Measurements from ENCODE around the gene SHROOM2. TPM values are rescaled to one million over a fixed set of nuclear protein-coding genes. Genes with fewer than 3 reads are reported as not detected.

SHROOM2 gene
- total RNA-seq, 1 donor from 2014 or later, result 0.70 TPM

- ATAC-seq (ENCODE audit: poor library complexity) (no peak), DNase-seq (no peak)
- intact Hi-C loops (cut with DNase I), result no loop called here
Observed at GRCh38 chrX:9912351-9913145, 126.3 kb downstream of the SHROOM2 start.

DNA sequence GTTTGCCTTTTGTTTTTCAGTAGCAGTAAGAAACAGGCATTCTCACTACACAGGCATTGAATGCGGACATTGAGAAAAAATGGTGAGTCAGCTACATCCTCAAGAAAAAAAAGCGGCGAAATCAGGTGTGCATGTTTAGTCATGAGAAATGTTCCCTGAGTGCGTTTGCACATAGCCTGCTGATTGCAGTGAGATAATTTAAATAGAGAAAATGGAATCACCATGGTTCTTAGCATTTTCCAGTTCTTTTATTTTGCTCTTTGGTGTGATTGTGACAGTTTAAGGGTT lies 126.9 kb downstream of the SHROOM2 start:
- DNase-seq (no peak), ATAC-seq (ENCODE audit: poor library complexity) (no peak)
- intact Hi-C loops (cut with DNase I), result no loop called here

DNA sequence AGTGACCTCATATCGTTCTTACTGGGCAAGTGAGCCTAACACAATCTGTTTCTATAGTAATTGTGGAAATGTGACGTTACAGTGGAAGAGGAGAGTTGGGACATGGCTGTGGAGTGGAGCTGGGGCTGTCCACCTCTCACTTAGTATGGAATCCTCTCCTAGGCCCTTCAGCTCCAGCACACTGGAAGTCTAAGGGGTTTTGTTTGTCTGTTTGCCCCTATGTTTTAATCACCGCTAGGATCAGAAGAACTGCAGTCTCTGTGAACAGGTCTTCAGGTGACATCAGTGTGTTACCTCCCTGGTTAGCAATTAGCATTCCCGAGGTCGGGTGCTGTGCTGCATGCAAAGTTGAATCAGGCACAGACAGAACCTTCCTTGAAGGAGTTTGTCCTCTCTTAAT lies 131.6 kb downstream of the SHROOM2 start:
- no peak for DNase-seq
- no peak for ATAC-seq (ENCODE audit: poor library complexity)
- intact Hi-C loops (cut with DNase I), result no loop called here

- no peak for DNase-seq
- intact Hi-C loops (cut with DNase I), result no loop called here
Observed at GRCh38 chrX:9919632-9920172, 133.5 kb downstream of the SHROOM2 start.

GRCh38 chrX:9921407-9921806 lies 135.2 kb downstream of the SHROOM2 start:
- ATAC-seq (ENCODE audit: poor library complexity), result no peak
- no peak for DNase-seq
- intact Hi-C loops (cut with DNase I), result no loop called here

More at GRCh38 chrX:9919632-9920172, 133.5 kb downstream of the SHROOM2 start:
- ATAC-seq (ENCODE audit: poor library complexity), result no peak

GRCh38 chrX:9923357-9923756 lies 137.1 kb downstream of the SHROOM2 start:
- DNase-seq, result no peak
- intact Hi-C loops (cut with DNase I), result no loop called here
- no peak for ATAC-seq (ENCODE audit: poor library complexity)

GRCh38 chrX:9926002-9926401 lies 139.8 kb downstream of the SHROOM2 start:
- ATAC-seq (ENCODE audit: poor library complexity) (no peak), DNase-seq (no peak)
- intact Hi-C loops (cut with DNase I), result no loop called here

DNA sequence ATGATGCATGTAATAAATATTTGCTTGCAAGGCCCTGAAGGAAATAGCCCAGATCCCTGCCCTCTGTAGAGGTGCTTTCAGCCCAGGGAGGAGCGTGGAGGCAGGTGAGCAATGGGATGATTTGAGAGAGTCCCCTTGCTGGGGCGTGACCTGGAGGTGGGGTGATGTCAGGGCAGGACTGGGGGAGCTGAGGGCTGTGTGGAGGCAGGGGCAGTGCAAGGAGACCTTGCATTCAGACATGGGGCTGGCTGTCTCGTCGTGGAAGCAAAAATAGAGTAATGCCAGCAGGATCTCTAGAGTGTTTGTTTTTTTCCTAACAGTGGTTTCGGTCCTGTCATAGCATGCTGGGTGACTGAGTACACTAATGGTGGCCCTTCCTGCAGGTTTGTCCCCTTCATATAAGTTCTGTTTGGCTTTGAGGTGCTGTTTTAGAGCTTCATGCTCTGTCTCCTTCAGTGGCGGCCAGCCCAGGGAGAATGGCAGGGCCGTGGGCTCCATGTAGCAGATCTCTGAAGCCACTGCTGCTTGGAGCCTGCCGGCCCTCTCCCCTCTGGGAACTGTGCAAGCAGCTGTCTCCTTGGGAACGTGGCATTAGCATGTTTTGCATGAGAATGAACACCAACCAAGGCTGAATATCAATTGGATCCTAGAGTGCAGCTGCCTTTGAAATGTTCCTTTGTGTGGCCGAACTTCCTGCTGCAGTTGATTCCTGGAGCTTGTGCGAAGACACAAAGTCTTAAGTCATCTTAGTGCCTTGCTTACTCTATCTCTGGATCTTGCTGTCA lies 141.7 kb downstream of the SHROOM2 start:
- intact Hi-C loops (cut with DNase I), result no loop called here
- ATAC-seq (ENCODE audit: poor library complexity), result no peak
- no peak for DNase-seq

- no peak for ATAC-seq (ENCODE audit: poor library complexity)
- no peak for DNase-seq
- intact Hi-C loops (cut with DNase I), result no loop called here
Observed at GRCh38 chrX:9935436-9935835, 149.2 kb downstream of the SHROOM2 start.

DNA sequence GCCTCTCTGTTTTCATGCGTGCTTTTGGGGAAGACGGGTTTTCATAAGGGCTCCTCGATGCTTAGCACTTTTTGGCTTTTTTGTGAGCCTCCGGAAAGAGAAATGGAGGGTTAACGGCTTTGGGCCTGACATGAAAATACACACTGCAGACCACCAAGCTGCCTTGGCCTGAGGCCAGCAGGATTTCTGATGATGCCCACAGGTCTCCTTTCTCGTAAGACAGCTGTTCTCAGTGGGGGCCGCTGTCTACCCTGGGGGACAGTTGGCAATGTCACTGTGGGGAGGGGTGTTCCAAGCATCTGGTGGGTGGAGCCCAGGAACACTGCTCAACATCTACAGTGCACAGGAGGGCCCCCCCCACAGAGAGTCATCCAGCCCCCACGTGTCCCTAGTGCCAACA lies 151.5 kb downstream of the SHROOM2 start:
- DNase-seq (no peak), ATAC-seq (ENCODE audit: poor library complexity) (no peak)
- intact Hi-C loops (cut with DNase I), result no loop called here

DNA sequence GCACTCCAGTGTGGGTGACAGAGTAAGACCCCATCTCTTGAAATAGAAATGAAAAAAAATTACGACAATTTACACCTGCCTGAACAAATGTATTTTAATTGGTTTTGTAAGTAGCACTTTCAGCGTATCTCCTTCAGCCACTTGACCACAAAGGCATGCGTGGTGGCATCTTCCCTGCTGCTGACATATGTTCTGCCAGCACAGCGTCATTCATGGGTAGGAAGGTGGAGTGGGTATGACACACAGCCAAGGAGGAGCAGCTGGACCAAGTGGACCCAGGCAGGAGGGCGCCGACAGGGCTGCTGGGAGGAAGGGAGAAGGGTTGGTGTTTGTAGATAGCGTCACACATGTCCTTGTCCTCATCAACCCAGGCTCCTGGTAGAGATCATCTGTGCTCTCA lies 152.3 kb downstream of the SHROOM2 start:
- intact Hi-C loops (cut with DNase I), result no loop called here
- no peak for DNase-seq
- no peak for ATAC-seq (ENCODE audit: poor library complexity)

- DNase-seq (no peak), ATAC-seq (ENCODE audit: poor library complexity) (no peak)
- intact Hi-C loops (cut with DNase I), result no loop called here
Observed at GRCh38 chrX:9940421-9940820, 154.2 kb downstream of the SHROOM2 start.

DNA sequence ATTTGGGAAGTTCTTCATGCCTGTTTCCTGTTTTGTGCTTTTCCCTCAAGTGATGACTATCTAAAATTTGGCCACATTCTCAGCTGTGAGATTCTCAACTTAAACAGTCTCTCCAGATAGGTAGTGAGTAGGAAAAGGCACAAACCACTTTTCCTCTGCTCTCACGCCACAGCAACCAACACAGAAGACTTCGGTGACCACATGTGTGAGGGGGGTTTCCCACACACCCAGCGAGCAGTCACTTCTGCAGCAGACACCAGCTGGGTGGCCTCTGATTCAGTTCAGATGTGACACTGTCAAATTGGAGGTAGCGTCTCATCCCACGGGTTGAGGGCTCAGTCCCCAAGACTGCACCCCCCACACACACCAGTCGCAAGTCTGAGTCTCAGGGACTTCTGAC lies 155.9 kb downstream of the SHROOM2 start:
- intact Hi-C loops (cut with DNase I), result no loop called here
- DNase-seq, result no peak
- ATAC-seq (ENCODE audit: poor library complexity), result no peak

- no peak for DNase-seq
- intact Hi-C loops (cut with DNase I), result no loop called here
- no peak for ATAC-seq (ENCODE audit: poor library complexity)
Observed at GRCh38 chrX:9943420-9943819, 157.2 kb downstream of the SHROOM2 start.

DNA sequence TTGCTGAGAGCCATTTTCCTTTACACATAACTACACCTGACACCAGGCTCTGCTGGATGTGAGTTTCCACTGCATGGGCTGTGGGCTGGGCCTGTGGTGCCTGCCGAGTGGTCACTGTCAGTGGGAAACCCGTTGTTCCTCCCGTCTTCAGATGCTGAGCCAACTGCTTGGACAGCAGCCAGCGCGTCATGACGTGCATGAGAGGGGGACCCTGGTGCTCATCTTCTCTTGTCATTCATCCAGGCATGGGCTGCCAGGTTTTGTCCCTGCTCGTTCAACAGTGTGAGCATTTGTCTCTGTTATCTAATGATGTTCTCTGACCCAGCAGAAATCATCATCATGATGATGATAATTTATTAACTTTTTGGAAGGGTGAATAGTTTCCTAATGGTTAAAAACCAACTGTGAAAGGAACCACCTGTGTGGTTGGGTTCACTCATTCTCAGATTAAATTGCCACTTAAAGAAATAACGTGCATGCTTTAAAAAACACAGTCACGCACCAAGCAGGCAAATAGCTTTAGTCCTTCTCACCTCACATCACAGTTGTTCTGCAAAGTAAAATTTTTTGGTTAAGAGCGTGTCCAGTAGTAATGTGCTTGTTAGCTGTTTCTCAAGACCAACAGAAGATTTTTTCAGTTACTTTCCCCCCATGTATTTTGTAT lies 161.0 kb downstream of the SHROOM2 start:
- no peak for ATAC-seq (ENCODE audit: poor library complexity)
- no peak for DNase-seq
- intact Hi-C loops (cut with DNase I), result no loop called here

DNA sequence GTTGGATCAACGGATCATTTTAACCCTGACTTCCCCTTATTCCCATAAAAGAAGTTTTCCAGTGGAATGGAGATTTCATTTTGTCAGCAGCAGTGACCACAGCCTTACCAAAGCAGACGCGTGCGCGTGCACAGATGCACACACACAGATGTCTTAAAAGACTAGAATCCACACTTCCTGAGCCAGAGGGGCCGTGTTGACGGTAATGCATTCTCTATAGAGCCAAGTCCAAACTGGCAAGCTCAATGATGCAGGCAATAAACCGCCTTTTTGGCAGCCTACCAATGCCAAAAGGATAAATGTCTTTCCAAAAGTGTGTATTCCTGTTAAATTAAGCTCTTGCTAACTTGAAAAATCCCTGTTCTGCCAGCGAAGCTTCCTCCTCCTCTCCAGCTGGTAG lies 162.2 kb downstream of the SHROOM2 start:
- no peak for DNase-seq
- intact Hi-C loops (cut with DNase I), result no loop called here
- no peak for ATAC-seq (ENCODE audit: poor library complexity)

- DNase-seq (no peak), ATAC-seq (ENCODE audit: poor library complexity) (no peak)
Observed at GRCh38 chrX:9952300-9952699, 166.1 kb downstream of the SHROOM2 start.

GRCh38 chrX:9953396-9953795 lies 167.2 kb downstream of the SHROOM2 start:
- no peak for DNase-seq
- no peak for ATAC-seq (ENCODE audit: poor library complexity)
- intact Hi-C loops (cut with DNase I), result no loop called here

More at GRCh38 chrX:9952300-9952699, 166.1 kb downstream of the SHROOM2 start:
- intact Hi-C loops (cut with DNase I), result no loop called here

GRCh38 chrX:9955506-9955905 lies 169.3 kb downstream of the SHROOM2 start:
- DNase-seq (no peak), ATAC-seq (ENCODE audit: poor library complexity) (no peak)
- intact Hi-C loops (cut with DNase I), result no loop called here

GRCh38 chrX:9957743-9958142 lies 171.5 kb downstream of the SHROOM2 start:
- ATAC-seq (ENCODE audit: poor library complexity) (no peak), DNase-seq (no peak)
- intact Hi-C loops (cut with DNase I), result no loop called here
